ENCODE results near the gene CLSTN3. TPM values are rescaled to one million over a fixed set of nuclear protein-coding genes. Genes with fewer than 3 reads are reported as not detected.

The CLSTN3 gene
- total and polyA plus RNA-seq, 2 of the 8 experiments (the other 6 are each of a cell fraction or from before 2014, with no cell fraction given): 20.4 to 26.3 TPM

GRCh38 chr12:7193674-7194073 lies 63.5 kb downstream of the CLSTN3 start (continued):
- TF ChIP-seq ATF3 (IDR thresholded peaks at IDR 0.05; ENCODE audit: insufficient read depth, low read depth, low read length) (no peak), USF2 (IDR thresholded peaks at IDR 0.05; ENCODE audit: low read length) (no peak), HDAC6 (IDR thresholded peaks at IDR 0.05; ENCODE audit: low read depth, low read length) (no peak), ZNF274 (IDR thresholded peaks at IDR 0.05; ENCODE audit: borderline replicate concordance, extremely low read depth, low read length) (no peak), RFX5 (IDR thresholded peaks at IDR 0.05; ENCODE audit: borderline replicate concordance, low read depth, low read length) (no peak), POU5F1 (IDR thresholded peaks at IDR 0.05; ENCODE audit: low read depth, low read length) (no peak), CBX5 (IDR thresholded peaks at IDR 0.05; ENCODE audit: low read depth, low read length) (no peak), E2F6 (IDR thresholded peaks at IDR 0.05) (no peak)
